CD14-positive monocyte (primary cell): Measurements from ENCODE around the gene SBF2. TPM values are rescaled to one million over a fixed set of nuclear protein-coding genes. Genes with fewer than 3 reads are reported as not detected.

Experiments
- DNase-seq, 3 donors: peaks; one replicate each; pipeline ENCODE4 v3.0.0-alpha.2; 2011 to 2022
- H2AFZ ChIP-seq: 2 replicates; pipeline ENCODE4 v1.6.0; 2012; ENCODE audit warnings: mild to moderate bottlenecking, low read depth, low read length, inconsistent platforms; ENCODE audit not compliant: insufficient read depth, poor library complexity, severe bottlenecking
- H3K27ac ChIP-seq, 2 donors: 1 replicate in 1 of 2; 2 replicates in 1 of 2; pipeline ENCODE4 v1.5.1; 2012 to 2013; ENCODE audit warnings: low read length in 2 of 2, control low read depth in 1 of 2, inconsistent platforms in 1 of 2, low read depth in 1 of 2, mild to moderate bottlenecking in 1 of 2
- H3K27me3 ChIP-seq, 2 donors: one replicate each; pipeline versions ENCODE4 v1.6.0 to v1.6.1; 2011 to 2013; ENCODE audit warnings: low read length in 2 of 2; ENCODE audit not compliant: control insufficient read depth in 2 of 2, insufficient read depth in 2 of 2
- H3K36me3 ChIP-seq, 2 donors: replicated peaks in 1 of 2; 1 replicate in 1 of 2; 2 replicates in 1 of 2; pipeline versions ENCODE4 v1.5.1 to v1.6.1; 2012 to 2013; ENCODE audit warnings: low read length in 2 of 2, control low read depth in 1 of 2, inconsistent platforms in 1 of 2, mild to moderate bottlenecking in 1 of 2; ENCODE audit not compliant: insufficient read depth in 2 of 2, control insufficient read depth in 1 of 2
- H3K4me1 ChIP-seq, 2 donors: 1 replicate in 1 of 2; 2 replicates in 1 of 2; pipeline versions ENCODE4 v1.5.1 to v1.6.1; 2012 to 2013; ENCODE audit warnings: low read length in 2 of 2, control low read depth in 1 of 2, inconsistent platforms in 1 of 2, mild to moderate bottlenecking in 1 of 2, moderate library complexity in 1 of 2; ENCODE audit not compliant: insufficient read depth in 2 of 2, control insufficient read depth in 1 of 2
- H3K4me2 ChIP-seq: replicated peaks from 2 replicates; pipeline ENCODE3; 2012; ENCODE audit warnings: low read length, moderate library complexity, mild to moderate bottlenecking; ENCODE audit not compliant: poor library complexity, severe bottlenecking; ENCODE audit errors: extremely low read depth
- H3K4me3 ChIP-seq, 3 experiments: fragments of 200-600 bp in 1 of 3; sonication (generic) in 1 of 3; replicated peaks in 1 of 3; 1 replicate in 2 of 3; 2 replicates in 1 of 3; pipeline ENCODE4 v1.5.1; 2011 to 2013; ENCODE audit warnings: low read length in 3 of 3, mild to moderate bottlenecking in 3 of 3, control low read depth in 2 of 3, low read depth in 2 of 3, inconsistent platforms in 1 of 3, moderate library complexity in 1 of 3
- H3K79me2 ChIP-seq: 2 replicates; pipeline ENCODE4 v1.6.0; 2012; ENCODE audit warnings: mild to moderate bottlenecking, control low read depth, inconsistent platforms, low read length, moderate library complexity; ENCODE audit not compliant: insufficient read depth
- H3K9ac ChIP-seq: 2 replicates; pipeline ENCODE4 v1.6.0; 2017; ENCODE audit warnings: low read length, mild to moderate bottlenecking; ENCODE audit not compliant: insufficient read depth, poor library complexity, severe bottlenecking
- H3K9me3 ChIP-seq, 2 donors: replicated peaks in 1 of 2; 1 replicate in 1 of 2; 2 replicates in 1 of 2; pipeline versions ENCODE4 v1.5.1 to v1.6.1; 2012 to 2013; ENCODE audit warnings: low read length in 2 of 2, control low read depth in 1 of 2; ENCODE audit not compliant: control insufficient read depth in 1 of 2, insufficient read depth in 1 of 2
- H4K20me1 ChIP-seq: 2 replicates; pipeline ENCODE4 v1.6.0; 2012; ENCODE audit warnings: mild to moderate bottlenecking, low read length, control low read depth, moderate library complexity; ENCODE audit not compliant: insufficient read depth
- H3K27ac Mint-ChIP-seq, 7 donors: one replicate each; pipeline ENCODE4 v1.8.0; 2020; ENCODE audit warnings: mild to moderate bottlenecking in 7 of 7, mixed read lengths in 7 of 7, moderate library complexity in 6 of 7, inconsistent platforms in 2 of 7
- H3K27me3 Mint-ChIP-seq, 3 donors: one replicate each; pipeline ENCODE4 v1.8.0; 2021 to 2022; ENCODE audit warnings: low read depth in 3 of 3, mild to moderate bottlenecking in 3 of 3, mixed read lengths in 3 of 3, moderate library complexity in 3 of 3, inconsistent platforms in 1 of 3
- H3K36me3 Mint-ChIP-seq, 2 donors: one replicate each; pipeline ENCODE4 v1.8.0; 2020; ENCODE audit warnings: mixed read lengths in 2 of 2, inconsistent platforms in 1 of 2, mild to moderate bottlenecking in 1 of 2
- H3K4me1 Mint-ChIP-seq: one replicate; pipeline ENCODE4 v1.8.0; 2020; ENCODE audit warnings: mild to moderate bottlenecking, mixed read lengths
- H3K4me3 Mint-ChIP-seq, 2 donors: one replicate each; pipeline ENCODE4 v1.8.0; 2020; ENCODE audit warnings: mild to moderate bottlenecking in 2 of 2, mixed read lengths in 2 of 2, moderate library complexity in 1 of 2
- H3K9me3 Mint-ChIP-seq, 7 donors: one replicate each; pipeline ENCODE4 v1.8.0; 2020 to 2022; ENCODE audit warnings: mixed read lengths in 7 of 7, mild to moderate bottlenecking in 6 of 7, moderate library complexity in 6 of 7, inconsistent platforms in 2 of 7
- CTCF ChIP-seq: fragments of 200-600 bp; IDR thresholded peaks from one replicate; pipeline ENCODE4 v1.8.0; 2022; ENCODE audit warnings: antibody characterized with exemption, mild to moderate bottlenecking
- WGBS: methylation state at CpG from one replicate; pipeline ENCODE4 v1.1.5; 2013; ENCODE audit warnings: missing lambda C conversion rate; ENCODE audit not compliant: insufficient coverage; 5-methylcytosine and 5-hydroxymethylcytosine counted together
- intact Hi-C, 2 donors: fragments of 100-400 bp; cut with micrococcal nuclease; formaldehyde crosslinking; loops; one replicate each; pipeline versions ENCODE4 v1.15.0 to v1.15.1; 2023
- polyA plus RNA-seq, 3 donors: library from polyadenylated mRNA; depleted of rRNA in 1 of 3; unstranded in 2 of 3; stranded (reverse) in 1 of 3; fragments of 300-500 nt in 2 of 3; fragments of >200 nt in 1 of 3; fragmentation: Illumina TruSeq in 2 of 3; gene quantifications; 1 replicate in 2 of 3; 2 replicates in 1 of 3; pipeline ENCODE4 v1.2.3, GENCODE V29; 2012 to 2021

The SBF2 gene
- polyA plus RNA-seq, 3 donors = 8.9 to 30.7 (median 16.4) TPM

- no peak overlapping the region for H3K4me2 ChIP-seq
- peaks cover 15 to 23% of the 10 kb centered on the region in 2 donors for H3K36me3 ChIP-seq
- WGBS = no CpG with 5 or more reads among the region's 7 CpGs
- no peak for DNase-seq
- no peaks in the 10 kb centered on the region for H3K4me1 ChIP-seq
- no peaks in the 10 kb centered on the region for H4K20me1 ChIP-seq
- no peak overlapping the region for H3K27ac ChIP-seq
- no peak overlapping the region for H3K9ac ChIP-seq
- Mint-ChIP-seq H3K27me3 (peaks cover 0 to 1% (median 0%) of the 10 kb centered on the region in 3 donors), H3K27ac (no peak overlapping the region), H3K4me1 (peaks cover 2% of the 10 kb centered on the region), H3K9me3 (no peaks in the 10 kb centered on the region), H3K36me3 (peaks cover 32 to 35% of the 10 kb centered on the region in 2 donors), H3K4me3 (no peak overlapping the region)
- H2AFZ ChIP-seq = no peak overlapping the region
- no peaks in the 10 kb centered on the region for H3K9me3 ChIP-seq
- no peaks in the 10 kb centered on the region for H3K79me2 ChIP-seq
- no peaks in the 10 kb centered on the region for H3K27me3 ChIP-seq
- H3K4me3 ChIP-seq = no peak overlapping the region
- intact Hi-C loops = no loop called here
- peak; percentile 33 for TF ChIP-seq CTCF
Measured at GRCh38 chr11:9972989-9973388, 321.0 kb downstream of the SBF2 start.

- H3K27ac ChIP-seq = no peak overlapping the region
- Mint-ChIP-seq H3K9me3 (no peaks in the 10 kb centered on the region), H3K36me3 (peaks cover 27 to 36% of the 10 kb centered on the region in 2 donors), H3K27me3 (peaks cover 0 to 1% (median 0%) of the 10 kb centered on the region in 3 donors), H3K4me3 (no peak overlapping the region), H3K4me1 (no peaks in the 10 kb centered on the region), H3K27ac (no peak overlapping the region)
- no peaks in the 10 kb centered on the region for H4K20me1 ChIP-seq
- H2AFZ ChIP-seq = no peak overlapping the region
- intact Hi-C loops = no loop called here
- H3K4me3 ChIP-seq = no peak overlapping the region
- H3K4me2 ChIP-seq = no peak overlapping the region
- H3K9me3 ChIP-seq = no peaks in the 10 kb centered on the region
- H3K36me3 ChIP-seq = peaks cover 17 to 29% of the 10 kb centered on the region in 2 donors
- no CpG with 5 or more reads among the region's 3 CpGs for WGBS
- TF ChIP-seq CTCF = no peak
- no peaks in the 10 kb centered on the region for H3K4me1 ChIP-seq
- no peak overlapping the region for H3K9ac ChIP-seq
- no peaks in the 10 kb centered on the region for H3K27me3 ChIP-seq
- DNase-seq = no peak
- no peaks in the 10 kb centered on the region for H3K79me2 ChIP-seq
Measured at GRCh38 chr11:9971894-9972293, 322.1 kb downstream of the SBF2 start.
